D341Med (cell line): ENCODE data around the gene CSF2.

Experiments used
- DNase-seq: peaks from one replicate; pipeline ENCODE4 v3.0.0; 2012; ENCODE audit warnings: low spot score

CSF2 gene

DNA sequence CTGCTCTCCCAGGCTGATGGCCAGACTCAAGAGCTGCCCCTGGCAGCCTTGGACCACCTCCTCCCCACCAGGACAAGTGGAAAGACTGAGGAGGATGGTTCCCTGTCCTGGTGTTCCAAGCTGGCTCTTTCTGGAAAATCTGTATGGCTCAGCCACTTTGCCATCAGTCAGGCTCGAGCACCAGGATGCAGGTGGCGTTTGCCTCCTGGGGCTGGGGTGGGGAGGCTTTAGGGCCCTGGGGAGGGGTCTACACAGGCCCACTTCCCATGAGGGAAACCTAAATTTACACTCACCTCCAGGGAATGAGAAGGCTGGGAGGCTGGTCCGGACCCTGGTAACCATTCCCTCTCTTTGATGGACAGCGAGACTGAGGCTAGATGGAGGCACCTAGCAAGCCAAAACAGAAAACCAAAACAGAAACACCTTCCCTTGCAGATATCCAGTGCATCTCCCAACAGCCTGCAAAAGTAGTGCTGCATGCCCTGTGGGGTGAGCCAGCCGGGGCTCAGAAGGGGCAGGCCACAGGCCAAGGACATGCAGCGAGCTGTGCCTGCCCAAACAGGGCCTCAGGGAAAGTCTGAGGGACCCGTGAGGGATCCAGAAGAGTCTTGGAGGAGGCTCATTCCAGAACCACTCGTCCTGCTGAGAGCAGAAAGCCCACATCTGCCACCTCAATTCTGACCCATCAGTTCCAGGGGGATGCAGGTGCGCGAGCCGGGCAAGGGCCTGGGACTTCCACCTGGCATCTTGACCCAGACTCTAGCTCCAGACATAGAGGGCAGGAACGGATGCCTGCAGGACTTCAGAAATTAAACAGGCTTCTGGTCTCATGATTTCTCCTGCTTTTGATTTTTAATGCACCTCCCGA is 5.4 kb upstream of the CSF2 start:
- DNase-seq: no peak

- DNase-seq: no peak
These were observed 4.0 kb upstream of the CSF2 start for GRCh38 chr5:132069561-132069960.

- no peak for DNase-seq
These were observed 3.6 kb upstream of the CSF2 start for GRCh38 chr5:132069994-132070393.

DNA sequence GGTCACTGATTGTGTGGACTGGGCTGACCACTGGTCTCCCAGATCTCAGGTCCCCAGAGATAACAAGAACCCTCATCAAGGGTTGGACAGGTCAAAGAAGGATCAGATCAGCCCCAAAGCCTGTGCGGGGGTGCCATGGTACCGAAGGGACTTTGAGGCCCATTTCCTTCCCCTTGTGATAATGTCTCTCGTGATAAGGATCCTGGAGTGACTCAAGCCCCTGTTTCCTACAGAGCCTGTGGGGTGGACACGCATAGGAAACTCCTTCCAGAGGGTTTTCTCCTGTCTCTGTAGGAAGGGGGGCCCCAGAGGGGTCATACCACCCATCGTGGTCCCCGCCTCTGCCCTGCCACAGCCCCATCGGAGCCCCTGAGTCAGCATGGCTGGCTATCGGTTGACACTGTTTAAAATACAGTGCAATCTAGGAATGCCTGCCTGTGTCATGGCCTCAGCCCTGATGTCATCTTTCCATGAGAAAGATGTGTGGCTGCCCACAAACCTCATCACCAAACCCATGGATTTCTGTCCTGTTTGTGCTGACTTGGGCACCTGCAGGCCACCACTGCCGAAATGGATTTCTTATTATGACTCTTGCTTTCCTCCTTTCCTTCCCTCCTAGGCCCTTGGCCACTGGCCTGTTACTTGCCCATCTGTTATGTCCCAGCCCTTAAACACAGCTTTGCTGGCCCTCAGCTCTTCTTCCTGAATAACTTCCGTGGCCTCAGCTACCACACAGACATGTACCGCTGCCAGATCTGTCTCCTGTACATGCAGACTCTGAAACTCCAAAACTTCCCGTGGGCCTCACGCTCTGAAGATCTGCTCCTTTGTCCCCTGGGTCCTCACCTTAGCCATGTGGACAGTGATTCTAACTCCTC is 2.9 kb upstream of the CSF2 start:
- no peak for DNase-seq

DNA sequence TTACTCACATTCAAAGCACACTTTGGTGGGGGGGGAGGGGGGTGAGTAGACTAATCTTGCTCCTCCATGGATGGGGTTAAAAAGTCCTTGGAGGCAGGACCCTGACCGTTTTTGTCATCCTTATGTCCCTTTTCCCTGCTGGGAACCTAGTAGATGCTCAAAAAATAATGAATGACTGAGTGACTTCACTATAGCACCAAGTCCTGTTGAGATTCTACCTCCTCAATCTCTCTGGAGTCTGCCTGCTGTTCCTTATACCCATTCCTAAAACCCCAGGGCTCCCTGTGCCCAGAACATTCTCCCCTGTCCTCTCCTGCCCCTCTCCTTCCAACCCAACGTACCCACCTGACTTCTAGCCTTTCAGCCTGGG is 2.3 kb upstream of the CSF2 start:
- DNase-seq: no peak

- DNase-seq: no peak
These were observed 1.5 kb upstream of the CSF2 start for GRCh38 chr5:132072070-132072469.

- DNase-seq: no peak
These were observed 1.1 kb upstream of the CSF2 start for GRCh38 chr5:132072528-132072927.

GRCh38 chr5:132074091-132074771 is 642 bp downstream of the CSF2 start:
- no peak for DNase-seq

- DNase-seq: no peak
These were observed 1.5 kb downstream of the CSF2 start for GRCh38 chr5:132074772-132075718.

DNA sequence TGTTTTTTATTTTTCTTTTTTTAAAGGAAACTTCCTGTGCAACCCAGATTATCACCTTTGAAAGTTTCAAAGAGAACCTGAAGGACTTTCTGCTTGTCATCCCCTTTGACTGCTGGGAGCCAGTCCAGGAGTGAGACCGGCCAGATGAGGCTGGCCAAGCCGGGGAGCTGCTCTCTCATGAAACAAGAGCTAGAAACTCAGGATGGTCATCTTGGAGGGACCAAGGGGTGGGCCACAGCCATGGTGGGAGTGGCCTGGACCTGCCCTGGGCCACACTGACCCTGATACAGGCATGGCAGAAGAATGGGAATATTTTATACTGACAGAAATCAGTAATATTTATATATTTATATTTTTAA is 2.1 kb downstream of the CSF2 start:
- DNase-seq: no peak

DNA sequence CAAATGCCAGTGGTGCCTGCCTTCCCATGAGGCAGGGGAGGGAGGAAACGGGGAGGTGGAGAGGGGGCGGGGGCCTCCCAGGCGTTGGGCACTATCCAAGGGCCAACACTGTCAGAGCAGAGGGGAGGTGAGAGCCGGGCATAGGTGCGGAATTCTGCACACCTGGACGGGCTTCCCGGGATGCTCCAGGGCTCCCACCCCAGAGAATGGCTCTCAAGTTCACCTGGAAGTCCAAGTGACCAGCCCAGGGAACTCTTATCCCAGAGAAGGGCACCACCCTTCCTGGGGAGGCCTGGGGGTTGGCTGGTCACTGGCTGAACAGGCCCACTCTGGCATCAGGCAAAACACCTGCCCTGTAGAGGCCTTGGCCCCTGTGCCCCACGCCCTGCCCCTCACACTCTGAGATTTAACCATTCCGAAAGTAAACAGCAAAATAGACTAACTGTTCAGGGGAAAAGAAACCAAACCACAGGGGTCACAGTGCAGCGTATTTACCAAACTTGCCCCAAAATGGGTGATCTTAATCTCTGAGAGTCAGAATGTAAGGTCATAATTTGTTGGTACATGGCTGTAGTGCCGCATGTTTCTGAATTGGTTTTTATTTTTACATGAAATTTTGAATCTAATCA is 2.7 kb downstream of the CSF2 start:
- DNase-seq: no peak

- DNase-seq: no peak
These were observed 3.4 kb downstream of the CSF2 start for GRCh38 chr5:132076983-132077382.

GRCh38 chr5:132079081-132079480 is 5.5 kb downstream of the CSF2 start:
- no peak for DNase-seq

- no peak for DNase-seq
These were observed 6.0 kb downstream of the CSF2 start for GRCh38 chr5:132079619-132080018.

GRCh38 chr5:132080595-132080994 is 7.0 kb downstream of the CSF2 start:
- no peak for DNase-seq

GRCh38 chr5:132081458-132081857 is 7.9 kb downstream of the CSF2 start:
- no peak for DNase-seq

- DNase-seq: no peak
These were observed 8.9 kb downstream of the CSF2 start for GRCh38 chr5:132082329-132083023.

GRCh38 chr5:132083071-132083678 is 9.6 kb downstream of the CSF2 start:
- no peak for DNase-seq

GRCh38 chr5:132085686-132086085 is 12.1 kb downstream of the CSF2 start:
- no peak for DNase-seq

DNA sequence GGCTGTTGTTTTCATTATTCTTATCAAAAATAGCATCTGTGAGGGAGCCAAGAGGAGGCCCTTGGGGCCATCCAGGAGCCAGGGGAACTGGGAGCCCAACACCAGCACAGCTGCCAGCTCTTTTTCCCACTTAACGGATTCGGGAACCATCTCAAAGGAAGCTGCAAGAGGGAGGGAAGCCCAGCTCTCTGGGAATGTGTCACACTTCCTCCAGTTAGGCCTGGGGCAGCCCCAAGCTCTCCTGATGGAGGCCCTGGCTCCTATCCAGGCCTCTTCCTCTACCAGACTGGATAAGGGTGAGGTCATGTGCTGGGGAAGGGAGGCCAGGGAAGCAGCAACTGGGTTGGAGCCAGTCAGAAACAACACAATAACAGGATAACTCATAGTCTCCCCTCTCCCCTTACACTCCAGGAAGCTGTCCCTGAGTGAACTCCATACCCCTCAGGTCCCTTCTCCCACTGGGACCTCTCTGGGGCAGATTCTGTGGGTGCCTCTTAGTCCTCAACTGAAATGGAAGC is 12.7 kb downstream of the CSF2 start:
- DNase-seq: no peak
